WTC11 (cell line): ENCODE data around the gene ZNF593OS. TPM values are rescaled to one million over a fixed set of nuclear protein-coding genes. Genes with fewer than 3 reads are reported as not detected.

Source experiments
- ATAC-seq: fragments of 200-7000 bp; cut with Tn5 transposase; 2 replicates; pipeline ENCODE4 v1.10.0; 2021; ENCODE audit warnings: mild to moderate bottlenecking, moderate library complexity
- CTCF ChIA-PET: fragments of 300-600 bp; sonication (Branson Sonifier 250); formaldehyde crosslinking; loops from one replicate; lab custom pipeline; 2021; ENCODE audit warnings: antibody characterized with exemption; lab: Charles Lee
- POLR2A ChIA-PET: fragments of 350-600 bp; sonication (Branson Sonifier 250); formaldehyde crosslinking; loops from one replicate; lab custom pipeline; 2021; ENCODE audit warnings: antibody characterized with exemption; lab: Charles Lee
- DNase-seq: peaks from one replicate; pipeline ENCODE4 v3.0.0; 2021; ENCODE audit warnings: low spot score
- H3K27ac Mint-ChIP-seq: 2 replicates; pipeline ENCODE4 v1.8.0; 2021; ENCODE audit warnings: mixed read lengths
- H3K27me3 Mint-ChIP-seq: 2 replicates; pipeline ENCODE4 v1.8.0; 2021; ENCODE audit warnings: low read depth, mild to moderate bottlenecking, moderate library complexity, mixed read lengths
- H3K36me3 Mint-ChIP-seq: 2 replicates; pipeline ENCODE4 v1.8.0; 2021; ENCODE audit warnings: mixed read lengths
- H3K4me1 Mint-ChIP-seq: 2 replicates; pipeline ENCODE4 v1.8.0; 2022; ENCODE audit warnings: mixed read lengths
- H3K4me3 Mint-ChIP-seq: 2 replicates; pipeline ENCODE4 v1.8.0; 2021; ENCODE audit warnings: mild to moderate bottlenecking, moderate library complexity, mixed read lengths
- H3K9me3 Mint-ChIP-seq: 2 replicates; pipeline ENCODE4 v1.8.0; 2021; ENCODE audit warnings: mixed read lengths
- CREB1 ChIP-seq: sonication (generic); formaldehyde crosslinking; IDR thresholded peaks from 2 replicates; pipeline ENCODE4 v1.8.0; 2023; ENCODE audit warnings: mild to moderate bottlenecking, missing genetic modification reagents
- CREM ChIP-seq: sonication (generic); formaldehyde crosslinking; IDR thresholded peaks from 2 replicates; pipeline ENCODE4 v1.8.1; 2022; ENCODE audit warnings: mild to moderate bottlenecking, missing genetic modification reagents, moderate library complexity
- E2F1 ChIP-seq: sonication (generic); formaldehyde crosslinking; IDR thresholded peaks from 2 replicates; pipeline ENCODE4 v1.8.0; 2022; ENCODE audit warnings: mild to moderate bottlenecking, missing genetic modification reagents
- EMX1 ChIP-seq: fragments of 250-450 bp; sonication (Bioruptor Pico); IDR thresholded peaks from 2 replicates; pipeline ENCODE4 v1.8.0; 2021; ENCODE audit warnings: mild to moderate bottlenecking
- HMGA2 ChIP-seq: fragments of 250-450 bp; sonication (Bioruptor Pico); IDR thresholded peaks from 2 replicates; pipeline ENCODE4 v1.4.0; 2021; ENCODE audit warnings: mild to moderate bottlenecking, moderate library complexity
- IRF1 ChIP-seq: sonication (generic); formaldehyde crosslinking; IDR thresholded peaks from 2 replicates; pipeline ENCODE4 v1.8.0; 2023; ENCODE audit warnings: missing genetic modification reagents
- JUN ChIP-seq: sonication (generic); formaldehyde crosslinking; IDR thresholded peaks from 2 replicates; pipeline ENCODE4 v1.8.0; 2023; ENCODE audit warnings: mild to moderate bottlenecking, missing genetic modification reagents
- KAT7 ChIP-seq: sonication (generic); formaldehyde crosslinking; IDR thresholded peaks from 2 replicates; pipeline ENCODE4 v1.8.1; 2023; ENCODE audit warnings: missing genetic modification reagents, mild to moderate bottlenecking, borderline replicate concordance
- MXD4 ChIP-seq: fragments of 250-450 bp; sonication (Bioruptor Pico); IDR thresholded peaks from 2 replicates; pipeline ENCODE4 v1.8.0; 2021; ENCODE audit warnings: mild to moderate bottlenecking, moderate library complexity, borderline replicate concordance
- NFATC4 ChIP-seq: fragments of 250-450 bp; sonication (Bioruptor Pico); IDR thresholded peaks from 2 replicates; pipeline ENCODE4 v1.9.0; 2021; ENCODE audit warnings: mild to moderate bottlenecking
- NR3C1 ChIP-seq: sonication (generic); formaldehyde crosslinking; conservative IDR thresholded peaks from 2 replicates; pipeline ENCODE4 v1.8.1; 2023; ENCODE audit warnings: low read depth, mild to moderate bottlenecking, missing genetic modification reagents
- RORB ChIP-seq: fragments of 250-450 bp; sonication (Bioruptor Pico); IDR thresholded peaks from 2 replicates; pipeline ENCODE4 v1.9.0; 2021; ENCODE audit warnings: mild to moderate bottlenecking
- SMAD3 ChIP-seq: sonication (generic); formaldehyde crosslinking; IDR thresholded peaks from 2 replicates; pipeline ENCODE4 v1.8.0; 2022; ENCODE audit warnings: missing genetic modification reagents, mild to moderate bottlenecking, borderline replicate concordance
- USF1 ChIP-seq: sonication (generic); formaldehyde crosslinking; IDR thresholded peaks from 2 replicates; pipeline ENCODE4 v1.8.0; 2022; ENCODE audit warnings: mild to moderate bottlenecking, missing genetic modification reagents
- ZBTB43 ChIP-seq: sonication (generic); formaldehyde crosslinking; IDR thresholded peaks from 2 replicates; pipeline ENCODE4 v1.8.1; 2023; ENCODE audit warnings: mild to moderate bottlenecking, missing genetic modification reagents
- ZNF263 ChIP-seq: sonication (generic); formaldehyde crosslinking; IDR thresholded peaks from 2 replicates; pipeline ENCODE4 v1.8.1; 2022; ENCODE audit warnings: low read depth, mild to moderate bottlenecking, moderate library complexity, missing genetic modification reagents
- ZNF281 ChIP-seq: sonication (generic); formaldehyde crosslinking; IDR thresholded peaks from 2 replicates; pipeline ENCODE4 v1.8.0; 2023; ENCODE audit warnings: mild to moderate bottlenecking, missing genetic modification reagents
- ZNF425 ChIP-seq: fragments of 250-450 bp; sonication (Bioruptor Pico); conservative IDR thresholded peaks from 2 replicates; pipeline ENCODE4 v1.9.0; 2021; ENCODE audit warnings: mild to moderate bottlenecking
- ZSCAN18 ChIP-seq: fragments of 250-450 bp; sonication (Bioruptor Pico); IDR thresholded peaks from 2 replicates; pipeline ENCODE4 v2.1.2; 2022; ENCODE audit warnings: mild to moderate bottlenecking, moderate library complexity
- total RNA-seq: library from RNA; stranded (reverse); gene quantifications from 3 replicates; pipeline ENCODE4 v1.2.3, GENCODE V29; 2021

The ZNF593OS gene
- total RNA-seq, 1 experiment from 2014 or later = not detected

- H3K36me3 Mint-ChIP-seq = no peaks in the 10 kb centered on the region
Observed at GRCh38 chr1:26163684-26164035, 8.0 kb downstream of the ZNF593OS start.

More at GRCh38 chr1:26163684-26164035, 8.0 kb downstream of the ZNF593OS start:
- DNase-seq (no peak), ATAC-seq (no peak)
- TF ChIP-seq IRF1 (CRISPR knock-in tag) (no peak), CREM (CRISPR knock-in tag) (no peak), CREB1 (CRISPR knock-in tag) (no peak), NR3C1 (CRISPR knock-in tag) (no peak), USF1 (no peak), ZNF425 (CRISPR knock-in tag) (no peak), SMAD3 (no peak), RORB (CRISPR knock-in tag) (no peak), E2F1 (CRISPR knock-in tag) (no peak), ZNF263 (CRISPR knock-in tag) (no peak), JUN (CRISPR knock-in tag) (no peak), ZSCAN18 (CRISPR knock-in tag) (no peak), NFATC4 (CRISPR knock-in tag) (no peak), ZNF281 (no peak), EMX1 (CRISPR knock-in tag) (no peak), ZBTB43 (no peak), HMGA2 (CRISPR knock-in tag) (no peak), KAT7 (CRISPR knock-in tag) (no peak), MXD4 (no peak)
- CTCF ChIA-PET = interaction anchor here (0.6 to 2.5 kb wide), 11 partner anchors 7 to 923 kb away, joined by 3 to 15 read pairs (median 4); partner anchors contain the start of genes CEP85 and CNKSR1
- H3K9me3 Mint-ChIP-seq = no peaks in the 10 kb centered on the region
- peaks cover 41% of the 10 kb centered on the region for H3K4me1 Mint-ChIP-seq
- POLR2A ChIA-PET = interaction anchor here (2.9 kb wide), 1 partner anchor 52 kb away, joined by 9 read pairs; the partner anchor contains the start of gene PDIK1L
- H3K27me3 Mint-ChIP-seq = peaks cover 73% of the 10 kb centered on the region
- peak overlapping the region; percentile 52 for H3K4me3 Mint-ChIP-seq
- H3K27ac Mint-ChIP-seq = no peak overlapping the region
